PC-9 (cell line): ENCODE measurements around the gene TBCK.

Experiments used
- EZH2 ChIP-seq: fragments of 200-600 bp; sonication (generic); IDR thresholded peaks from 2 replicates; pipeline ENCODE4 v1.8.0; 2017; ENCODE audit warnings: antibody characterized with exemption, low read depth
- TF ChIP-seq, protein P1 (sequence below): fragments of 200-600 bp; sonication (generic); conservative IDR thresholded peaks from 2 replicates; pipeline ENCODE4 v1.6.1; 2017; ENCODE audit warnings: mixed run types, antibody characterized with exemption, mild to moderate bottlenecking, moderate library complexity

DNA sequence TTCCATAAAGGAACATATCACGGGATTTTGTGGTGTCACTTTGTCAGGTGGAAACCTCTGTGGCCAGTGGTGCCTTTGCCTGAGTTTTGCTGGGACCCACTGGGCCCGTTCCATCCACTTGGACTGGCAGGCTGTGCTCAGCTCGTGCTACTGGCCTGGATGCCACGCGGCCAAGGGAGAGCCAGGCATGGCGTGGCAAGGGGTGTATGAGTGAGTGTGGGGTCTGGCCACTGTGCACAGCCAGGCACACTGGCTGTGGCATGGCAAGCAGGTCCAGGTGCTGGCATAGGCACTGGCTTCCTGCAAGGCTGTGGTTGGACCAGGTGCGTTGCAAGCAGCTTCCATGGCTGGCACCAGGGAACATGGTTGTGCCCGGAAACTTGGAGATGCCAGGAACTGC, 60.8 kb downstream of the TBCK start:
- TF ChIP-seq, protein P1, sequence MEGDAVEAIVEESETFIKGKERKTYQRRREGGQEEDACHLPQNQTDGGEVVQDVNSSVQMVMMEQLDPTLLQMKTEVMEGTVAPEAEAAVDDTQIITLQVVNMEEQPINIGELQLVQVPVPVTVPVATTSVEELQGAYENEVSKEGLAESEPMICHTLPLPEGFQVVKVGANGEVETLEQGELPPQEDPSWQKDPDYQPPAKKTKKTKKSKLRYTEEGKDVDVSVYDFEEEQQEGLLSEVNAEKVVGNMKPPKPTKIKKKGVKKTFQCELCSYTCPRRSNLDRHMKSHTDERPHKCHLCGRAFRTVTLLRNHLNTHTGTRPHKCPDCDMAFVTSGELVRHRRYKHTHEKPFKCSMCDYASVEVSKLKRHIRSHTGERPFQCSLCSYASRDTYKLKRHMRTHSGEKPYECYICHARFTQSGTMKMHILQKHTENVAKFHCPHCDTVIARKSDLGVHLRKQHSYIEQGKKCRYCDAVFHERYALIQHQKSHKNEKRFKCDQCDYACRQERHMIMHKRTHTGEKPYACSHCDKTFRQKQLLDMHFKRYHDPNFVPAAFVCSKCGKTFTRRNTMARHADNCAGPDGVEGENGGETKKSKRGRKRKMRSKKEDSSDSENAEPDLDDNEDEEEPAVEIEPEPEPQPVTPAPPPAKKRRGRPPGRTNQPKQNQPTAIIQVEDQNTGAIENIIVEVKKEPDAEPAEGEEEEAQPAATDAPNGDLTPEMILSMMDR, result no peak
- no peak for TF ChIP-seq EZH2
